ENCODE results near the gene OLFM2.

OLFM2 gene

DNA sequence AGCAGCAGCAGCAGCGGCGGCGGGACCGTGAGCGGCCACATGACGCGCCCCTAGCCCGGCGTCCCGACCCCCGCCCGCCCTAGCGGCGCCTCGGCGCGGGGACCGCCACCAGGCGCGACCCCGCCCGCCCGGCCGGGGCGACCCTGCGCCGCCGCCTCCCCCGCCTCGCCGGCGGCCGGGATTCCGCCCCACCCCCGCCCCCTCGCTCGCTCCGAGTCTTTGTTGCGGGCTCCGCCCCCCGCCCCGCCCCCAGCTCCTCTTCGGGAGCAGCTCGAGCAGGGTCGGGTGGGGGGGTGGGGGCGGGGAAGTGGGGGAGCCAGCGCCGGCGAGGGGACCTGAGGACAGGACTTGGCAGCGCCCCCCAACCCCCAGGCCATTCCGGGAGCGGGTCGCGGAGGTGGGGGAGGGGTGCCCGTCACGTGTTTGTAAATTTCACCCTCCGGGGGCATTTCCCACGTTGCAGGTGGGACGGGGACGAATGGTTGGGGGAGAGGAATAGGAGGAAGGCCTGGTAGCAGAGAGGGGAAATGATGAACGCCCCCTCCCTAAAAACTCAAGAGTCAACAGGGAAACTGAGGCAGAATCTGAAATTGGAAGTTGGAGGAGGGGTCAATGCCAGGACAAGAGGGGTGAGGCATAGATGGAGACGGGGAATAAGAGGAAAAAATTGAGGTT is at the start of gene OLFM2:
Gene OLFM2, minus strand, starts transcription at position 190 of the 675 bp plus-strand sequence. Its CDS starts 149 bp downstream, at position 41.
- H3K9ac ChIP-seq (ENCODE audit: low read depth, low read length, poor library complexity, severe bottlenecking) = no peak within 1 kb of the TSS
- H2AFZ ChIP-seq (ENCODE audit: low read length) = peak within 1 kb of the TSS; percentile 36; the same call in 1 of the 2 replicates

GRCh38 chr19:9981406-9982260 is 45.3 kb upstream of the OLFM2 start:
- H3K4me3 ChIP-seq (ENCODE audit: low read length, poor library complexity, severe bottlenecking) = no peak overlapping the region
- 0 out of 2 replicates have a peak, but pooled peaks cover 4% of the 10 kb centered on the region for H3K9me3 ChIP-seq (ENCODE audit: insufficient read depth, low read depth, low read length)
- TF ChIP-seq, protein P1, sequence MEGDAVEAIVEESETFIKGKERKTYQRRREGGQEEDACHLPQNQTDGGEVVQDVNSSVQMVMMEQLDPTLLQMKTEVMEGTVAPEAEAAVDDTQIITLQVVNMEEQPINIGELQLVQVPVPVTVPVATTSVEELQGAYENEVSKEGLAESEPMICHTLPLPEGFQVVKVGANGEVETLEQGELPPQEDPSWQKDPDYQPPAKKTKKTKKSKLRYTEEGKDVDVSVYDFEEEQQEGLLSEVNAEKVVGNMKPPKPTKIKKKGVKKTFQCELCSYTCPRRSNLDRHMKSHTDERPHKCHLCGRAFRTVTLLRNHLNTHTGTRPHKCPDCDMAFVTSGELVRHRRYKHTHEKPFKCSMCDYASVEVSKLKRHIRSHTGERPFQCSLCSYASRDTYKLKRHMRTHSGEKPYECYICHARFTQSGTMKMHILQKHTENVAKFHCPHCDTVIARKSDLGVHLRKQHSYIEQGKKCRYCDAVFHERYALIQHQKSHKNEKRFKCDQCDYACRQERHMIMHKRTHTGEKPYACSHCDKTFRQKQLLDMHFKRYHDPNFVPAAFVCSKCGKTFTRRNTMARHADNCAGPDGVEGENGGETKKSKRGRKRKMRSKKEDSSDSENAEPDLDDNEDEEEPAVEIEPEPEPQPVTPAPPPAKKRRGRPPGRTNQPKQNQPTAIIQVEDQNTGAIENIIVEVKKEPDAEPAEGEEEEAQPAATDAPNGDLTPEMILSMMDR (conservative IDR thresholded peaks at IDR 0.05; ENCODE audit: low read length) = no peak
- TF ChIP-seq EZH2phosphoT487 (IDR thresholded peaks at IDR 0.05; ENCODE audit: borderline replicate concordance) = no peak

More for the DNA sequence above, at the start of gene OLFM2:
- Histone ChIP-seq H3K9me3 (ENCODE audit: insufficient read depth, low read depth, low read length) (no peaks in the 10 kb centered on the region), H3K4me2 (ENCODE audit: low read depth, low read length, poor library complexity, severe bottlenecking) (no peak within 1 kb of the TSS), H3K27me3 (ENCODE audit: insufficient read depth, low read length, poor library complexity, severe bottlenecking) (no peaks in the 10 kb centered on the region), H3K4me3 (ENCODE audit: low read length, poor library complexity, severe bottlenecking) (no peak within 1 kb of the TSS), H3K4me1 (ENCODE audit: insufficient read depth, low read length, poor library complexity, severe bottlenecking) (no peaks in the 10 kb centered on the region), H3K9me2 (replicated peaks; ENCODE audit: low read depth, low read length) (no peaks in the 10 kb centered on the region), H3K36me3 (ENCODE audit: insufficient read depth, low read length) (no peaks in the 10 kb centered on the region), H3F3A (ENCODE audit: low read depth) (no peaks in the 10 kb centered on the region), H4K20me1 (ENCODE audit: insufficient read depth, low read length, poor library complexity, severe bottlenecking) (no peaks in the 10 kb centered on the region), H3K79me2 (ENCODE audit: insufficient read depth, low read length) (no peaks in the 10 kb centered on the region)
- TF ChIP-seq, protein P1 (conservative IDR thresholded peaks at IDR 0.05; ENCODE audit: low read length) = no peak
- no peak for TF ChIP-seq EZH2phosphoT487 (IDR thresholded peaks at IDR 0.05; ENCODE audit: borderline replicate concordance)

DNA sequence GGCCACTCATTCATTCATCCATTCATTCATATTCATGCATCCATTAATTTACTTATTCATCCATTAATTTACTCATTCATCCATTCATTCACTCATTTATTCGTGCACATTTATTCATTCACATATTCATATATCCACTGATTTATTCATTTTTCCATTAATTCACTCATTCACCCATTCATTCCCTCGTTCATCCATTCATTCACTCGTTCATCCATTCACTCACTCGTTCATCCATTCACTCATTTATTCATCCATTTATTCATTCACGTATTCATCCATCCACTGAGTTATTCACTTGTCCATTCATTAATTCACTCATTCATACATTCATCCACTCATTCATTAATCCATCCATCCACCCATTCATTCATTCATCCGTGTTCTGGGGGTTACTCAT is 35.8 kb upstream of the OLFM2 start:
- no peak overlapping the region for H3K9ac ChIP-seq (ENCODE audit: low read depth, low read length, poor library complexity, severe bottlenecking)
- H3F3A ChIP-seq (ENCODE audit: low read depth) = no peaks in the 10 kb centered on the region
- no peaks in the 10 kb centered on the region for H4K20me1 ChIP-seq (ENCODE audit: insufficient read depth, low read length, poor library complexity, severe bottlenecking)
- no peaks in the 10 kb centered on the region for H3K9me2 ChIP-seq (replicated peaks; ENCODE audit: low read depth, low read length)
- H3K4me1 ChIP-seq (ENCODE audit: insufficient read depth, low read length, poor library complexity, severe bottlenecking) = no peaks in the 10 kb centered on the region
- H3K9me3 ChIP-seq (ENCODE audit: insufficient read depth, low read depth, low read length) = no peaks in the 10 kb centered on the region
- H3K4me2 ChIP-seq (ENCODE audit: low read depth, low read length, poor library complexity, severe bottlenecking) = no peak overlapping the region
- H3K79me2 ChIP-seq (ENCODE audit: insufficient read depth, low read length) = no peaks in the 10 kb centered on the region
- H3K4me3 ChIP-seq (ENCODE audit: low read length, poor library complexity, severe bottlenecking) = no peak overlapping the region
- no peak overlapping the region for H2AFZ ChIP-seq (ENCODE audit: low read length)
- TF ChIP-seq, protein P1 (conservative IDR thresholded peaks at IDR 0.05; ENCODE audit: low read length) = no peak
- TF ChIP-seq EZH2phosphoT487 (IDR thresholded peaks at IDR 0.05; ENCODE audit: borderline replicate concordance) = no peak
- no peaks in the 10 kb centered on the region for H3K36me3 ChIP-seq (ENCODE audit: insufficient read depth, low read length)
- no peaks in the 10 kb centered on the region for H3K27me3 ChIP-seq (ENCODE audit: insufficient read depth, low read length, poor library complexity, severe bottlenecking)

More at GRCh38 chr19:9981406-9982260, 45.3 kb upstream of the OLFM2 start:
- Histone ChIP-seq H3F3A (ENCODE audit: low read depth) (no peaks in the 10 kb centered on the region), H3K27me3 (ENCODE audit: insufficient read depth, low read length, poor library complexity, severe bottlenecking) (no peaks in the 10 kb centered on the region), H3K4me2 (ENCODE audit: low read depth, low read length, poor library complexity, severe bottlenecking) (no peak overlapping the region), H4K20me1 (ENCODE audit: insufficient read depth, low read length, poor library complexity, severe bottlenecking) (no peaks in the 10 kb centered on the region), H3K4me1 (ENCODE audit: insufficient read depth, low read length, poor library complexity, severe bottlenecking) (no peaks in the 10 kb centered on the region), H3K79me2 (ENCODE audit: insufficient read depth, low read length) (no peaks in the 10 kb centered on the region), H3K36me3 (ENCODE audit: insufficient read depth, low read length) (no peaks in the 10 kb centered on the region), H3K9me2 (replicated peaks; ENCODE audit: low read depth, low read length) (no peaks in the 10 kb centered on the region), H3K9ac (ENCODE audit: low read depth, low read length, poor library complexity, severe bottlenecking) (no peak overlapping the region), H2AFZ (ENCODE audit: low read length) (no peak overlapping the region)

All from Loucy (cell line).